Pancreas (tissue), 10 donors: Measurements from ENCODE around the gene ZNF536. TPM values are rescaled to one million over a fixed set of nuclear protein-coding genes. Genes with fewer than 3 reads are reported as not detected.

ENCODE experiments used
- ATAC-seq, 4 donors: fragments of 200-7000 bp; cut with Tn5 transposase; one replicate each; pipeline versions ENCODE4 v1.8.0 to v1.9.1; 2020; ENCODE audit warnings: mild to moderate bottlenecking in 4 of 4, moderate library complexity in 4 of 4
- DNase-seq, 6 donors: peaks; one replicate each; pipeline ENCODE4 v3.0.0-alpha.2; 2020
- FAIRE-seq: peaks from 2 replicates; lab custom pipeline; 2012; peaks lifted over from hg19 to GRCh38; lab: Jason Lieb, UNC
- H3K27ac ChIP-seq, 4 donors: fragments of 200-600 bp; sonication (generic); 1 replicate in 3 of 4; 2 replicates in 1 of 4; pipeline versions ENCODE4 v1.5.0 to v1.8.0; 2020
- H3K27me3 ChIP-seq, 4 donors: fragments of 200-600 bp; one replicate each; pipeline ENCODE4 v1.8.0; 2021
- H3K36me3 ChIP-seq, 3 donors: fragments of 200-600 bp; sonication (generic) in 1 of 3; one replicate each; pipeline versions ENCODE4 v1.5.0 to v1.8.0; 2020 to 2021
- H3K4me1 ChIP-seq, 3 donors: fragments of 200-600 bp; one replicate each; pipeline ENCODE4 v1.8.0; 2021
- H3K4me3 ChIP-seq, 4 donors: fragments of 200-600 bp; sonication (generic) in 2 of 4; one replicate each; pipeline versions ENCODE4 v1.5.0 to v1.8.0; 2020 to 2021
- H3K9me3 ChIP-seq, 4 donors: fragments of 200-600 bp; one replicate each; pipeline ENCODE4 v1.8.0; 2021
- CTCF ChIP-seq, 4 donors: fragments of 200-600 bp; sonication (generic) in 3 of 4; IDR thresholded peaks; one replicate each; pipeline versions ENCODE4 v1.5.0 to v1.8.0; 2021; ENCODE audit warnings: antibody characterized with exemption in 4 of 4
- WGBS, 2 donors: extraction: QIAGEN DNeasy Blood & Tissue Kit; methylation state at CpG; one replicate each; pipeline ENCODE4 v1.1.7; 2013; 5-methylcytosine and 5-hydroxymethylcytosine counted together
- intact Hi-C, 3 donors: fragments of 100-400 bp; cut with DNase I; formaldehyde crosslinking; loops; one replicate each; pipeline versions ENCODE4 v1.11.1 to v1.14.2; 2022
- polyA plus RNA-seq, 2 donors: library from polyadenylated mRNA; stranded (reverse); fragments of 200-250 nt; gene quantifications; one replicate each; pipeline ENCODE4 v1.2.3, GENCODE V29; 2013
- total RNA-seq, 6 donors: library from RNA; stranded (reverse); fragmentation: NEBNext Ultra II Directional in 4 of 6; extraction: Animal tissue kit (Norgen Biotek cat#: 25700) in 4 of 6; gene quantifications; one replicate each; pipeline versions ENCODE4 v1.2.1 to v1.2.4, GENCODE V29; 2021 to 2023
- donor health status: healthy with polysubstance abuse.
- donor health status: DM: no; HTN: no; CAD: no; lungs with moderate emphysema.
- donor health status: DM: no; HTN: no; CAD: no.
- donor health status: control.
- donor health status: control.
- donor health status: Bipolar disorder and iron deficiency.
- donor health status: DM: yes; HTN: yes; CAD: no.
- donor health status: DM: no; HTN: no; CAD: no.
- donor health status: DM: no; HTN: no; CAD: no.
- donor health status: DM: yes; HTN: yes; CAD: no.

Gene ZNF536
- total and polyA plus RNA-seq, 8 donors: 0.06 to 1.7 (median 0.13) TPM

GRCh38 chr19:30602661-30603350 is 230.6 kb downstream of the ZNF536 start:
- Histone ChIP-seq H3K27ac (no peak overlapping the region), H3K9me3 (no peaks in the 10 kb centered on the region), H3K4me3 (no peak overlapping the region), H3K36me3 (no peaks in the 10 kb centered on the region), H3K27me3 (peaks cover 0 to 8% (median 0%) of the 10 kb centered on the region in 4 donors), H3K4me1 (no peaks in the 10 kb centered on the region)
- intact Hi-C loops: no loop called here
- ATAC-seq (no peak), FAIRE-seq (no peak), DNase-seq (no peak)
- WGBS, 2 donors: 50 to 64% methylated on average over 10 of the region's 10 CpGs
- TF ChIP-seq CTCF (IDR thresholded peaks at IDR 0.05): no peak

- Histone ChIP-seq H3K4me3 (no peak overlapping the region), H3K27ac (no peak overlapping the region), H3K36me3 (no peaks in the 10 kb centered on the region), H3K27me3 (peaks cover 0 to 4% (median 0%) of the 10 kb centered on the region in 4 donors), H3K9me3 (no peaks in the 10 kb centered on the region), H3K4me1 (no peaks in the 10 kb centered on the region)
- intact Hi-C loops: no loop called here
- DNase-seq: no peak
- ATAC-seq: no peak
- no peak for TF ChIP-seq CTCF (IDR thresholded peaks at IDR 0.05)
- no peak for FAIRE-seq
- 58 to 68% methylated on average over 6 of the region's 6 CpGs for WGBS, 2 donors
Measured at GRCh38 chr19:30604657-30605056, 232.5 kb downstream of the ZNF536 start.

- intact Hi-C loops: no loop called here
- H3K4me3 ChIP-seq: no peak overlapping the region
- H3K27me3 ChIP-seq: peaks cover 0 to 4% (median 0%) of the 10 kb centered on the region in 4 donors
- H3K27ac ChIP-seq: no peak overlapping the region
- no peaks in the 10 kb centered on the region for H3K9me3 ChIP-seq
- H3K4me1 ChIP-seq: no peaks in the 10 kb centered on the region
- no peak for TF ChIP-seq CTCF (IDR thresholded peaks at IDR 0.05)
- no peak for DNase-seq
- ATAC-seq: no peak
- WGBS, 2 donors: 77 to 86% methylated on average over 3 of the region's 3 CpGs
- H3K36me3 ChIP-seq: no peaks in the 10 kb centered on the region
- FAIRE-seq: no peak
Measured at GRCh38 chr19:30605333-30605732, 233.1 kb downstream of the ZNF536 start.

GRCh38 chr19:30606114-30607050 is 234.2 kb downstream of the ZNF536 start:
- intact Hi-C loops: no loop called here
- no peaks in the 10 kb centered on the region for H3K27me3 ChIP-seq
- no peak overlapping the region for H3K27ac ChIP-seq
- FAIRE-seq (no peak), DNase-seq (no peak), ATAC-seq (no peak)
- no peaks in the 10 kb centered on the region for H3K9me3 ChIP-seq
- no peaks in the 10 kb centered on the region for H3K36me3 ChIP-seq
- WGBS, 2 donors: 49 to 59% methylated on average over 8 of the region's 8 CpGs
- TF ChIP-seq CTCF (IDR thresholded peaks at IDR 0.05): no peak
- H3K4me3 ChIP-seq: no peak overlapping the region
- H3K4me1 ChIP-seq: no peaks in the 10 kb centered on the region
